GM23248 (cell line): Measurements from ENCODE around the gene RIPOR3.

Source experiments
- EZH2 ChIP-seq: fragments of 200-600 bp; sonication (generic); IDR thresholded peaks from 2 replicates; pipeline ENCODE4 v1.6.1; 2018; ENCODE audit warnings: antibody characterized with exemption, mild to moderate bottlenecking; ENCODE audit not compliant: insufficient read depth, poor library complexity, severe bottlenecking
- EZH2phosphoT487 ChIP-seq: fragments of 200-600 bp; sonication (generic); IDR thresholded peaks from 2 replicates; pipeline ENCODE4 v1.6.1; 2018; ENCODE audit warnings: antibody characterized with exemption, moderate library complexity, mild to moderate bottlenecking, low read depth; ENCODE audit not compliant: insufficient read depth

- TF ChIP-seq EZH2phosphoT487 (no peak), EZH2 (no peak)
Measured at GRCh38 chr20:50617022-50617421, 74.3 kb downstream of the RIPOR3 start.
